Testis (tissue), 3 donors: ENCODE measurements around the gene THUMPD1. TPM values are rescaled to one million over a fixed set of nuclear protein-coding genes. Genes with fewer than 3 reads are reported as not detected.
"Not testable (repeated sequence)": the region's sequence is repeated elsewhere in the genome, so short reads cannot be mapped to it uniquely, and the experiment has no call there.

Experiments used
- DNase-seq: peaks from one replicate; pipeline ENCODE4 v3.0.0-alpha.2; 2019
- H3K27ac ChIP-seq, 2 donors: fragments of 200-600 bp; sonication (generic); one replicate each; pipeline ENCODE4 v1.5.1; 2019
- H3K27me3 ChIP-seq: fragments of 200-600 bp; sonication (generic); one replicate; pipeline ENCODE4 v1.5.1; 2019
- H3K36me3 ChIP-seq: fragments of 200-600 bp; sonication (generic); one replicate; pipeline ENCODE4 v1.5.1; 2017; ENCODE audit warnings: low read depth; ENCODE audit errors: missing control alignments
- H3K4me1 ChIP-seq: fragments of 200-600 bp; sonication (generic); one replicate; pipeline ENCODE4 v1.5.1; 2019
- H3K4me3 ChIP-seq, 2 donors: fragments of 200-600 bp; sonication (generic); one replicate each; pipeline ENCODE4 v1.5.1; 2017 to 2019
- H3K9me3 ChIP-seq: fragments of 200-600 bp; sonication (generic); one replicate; pipeline ENCODE4 v1.5.1; 2017
- POLR2A ChIP-seq: fragments of 450-650 bp; IDR thresholded peaks from one replicate; pipeline ENCODE4 v1.6.1; 2017; ENCODE audit warnings: antibody characterized with exemption, mild to moderate bottlenecking, moderate library complexity
- whole genome bisulfite sequencing, 2 donors: methylation state at CpG; one replicate each; pipeline ENCODE4 v1.1.5; 2018; 5-methylcytosine and 5-hydroxymethylcytosine counted together
- intact Hi-C: fragments of 100-400 bp; cut with DNase I; formaldehyde crosslinking; loops from one replicate; pipeline ENCODE4 v1.15.1; 2023; ENCODE audit warnings: low total_unique reads
- polyA plus RNA-seq: library from polyadenylated mRNA; stranded (reverse); fragments of 350-450 nt; fragmentation: Illumina TruSeq; extraction: RNeasy Lipid Tissue Mini Kit (QIAGEN cat#74804); gene quantifications from one replicate; pipeline ENCODE4 v1.2.3, GENCODE V29; 2014; ENCODE audit warnings: low read depth, low replicate concordance; ENCODE audit not compliant: insufficient read depth
- total RNA-seq, 2 donors: library from RNA; depleted of rRNA; stranded (reverse); fragments of >200 nt; gene quantifications; one replicate each; pipeline ENCODE4 v1.2.3, GENCODE V29; 2016
- TF ChIP-seq, protein P1 (sequence below), 3 experiments: fragments of 450-650 bp in 2 of 3; fragments of 200-600 bp in 1 of 3; sonication (generic) in 1 of 3; IDR thresholded peaks; one replicate each; pipeline ENCODE4 v1.5.1; 2016 to 2019; ENCODE audit warnings: antibody characterized with exemption in 3 of 3, mild to moderate bottlenecking in 2 of 3, moderate library complexity in 1 of 3

THUMPD1 gene
- total and polyA plus RNA-seq, 3 donors from 2014 or later: 35.0 to 111 (median 100) TPM

DNA sequence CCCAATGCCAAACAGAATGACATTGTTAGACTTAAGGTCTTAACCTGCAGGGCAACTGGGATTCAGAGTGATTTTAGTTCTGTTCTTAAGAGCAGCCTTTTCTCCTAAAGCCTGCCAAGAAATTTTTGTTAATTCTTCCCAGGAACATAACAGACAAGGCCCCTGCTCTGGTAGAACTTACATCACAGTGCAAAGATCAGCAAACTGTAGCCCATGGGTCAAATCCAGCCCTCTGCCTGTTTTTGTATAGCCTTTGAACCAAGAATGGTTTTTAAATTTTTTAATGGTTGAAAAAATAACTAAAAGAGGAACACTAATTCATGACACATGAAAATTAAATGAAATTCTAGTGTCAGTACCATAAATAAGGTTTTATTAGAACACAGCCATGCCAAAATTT is 26.0 kb upstream of the THUMPD1 start:
- no peak for DNase-seq
- intact Hi-C loops: no loop called here
- H3K4me3 ChIP-seq: no peak overlapping the region

DNA sequence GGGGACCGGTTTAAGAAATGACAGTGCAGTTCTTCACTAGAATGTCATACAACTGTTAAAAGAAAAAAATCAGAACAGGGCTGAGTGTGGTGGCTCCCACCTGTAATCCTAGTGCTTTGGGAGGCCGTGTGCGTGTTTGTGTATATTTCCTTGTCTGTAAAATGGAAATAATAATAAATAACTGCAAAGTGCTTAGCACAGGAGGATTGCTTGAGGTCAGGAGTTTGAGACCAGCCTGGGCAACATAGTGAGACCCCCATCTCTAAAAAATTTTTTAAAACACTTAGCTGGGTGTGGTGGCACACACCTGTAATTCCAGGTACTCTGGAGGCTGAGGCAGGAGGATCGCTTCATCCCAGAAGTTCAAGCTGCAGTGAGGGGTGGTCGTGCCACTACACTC is 24.7 kb upstream of the THUMPD1 start:
- no peak for TF ChIP-seq POLR2A
- TF ChIP-seq, protein P1, sequence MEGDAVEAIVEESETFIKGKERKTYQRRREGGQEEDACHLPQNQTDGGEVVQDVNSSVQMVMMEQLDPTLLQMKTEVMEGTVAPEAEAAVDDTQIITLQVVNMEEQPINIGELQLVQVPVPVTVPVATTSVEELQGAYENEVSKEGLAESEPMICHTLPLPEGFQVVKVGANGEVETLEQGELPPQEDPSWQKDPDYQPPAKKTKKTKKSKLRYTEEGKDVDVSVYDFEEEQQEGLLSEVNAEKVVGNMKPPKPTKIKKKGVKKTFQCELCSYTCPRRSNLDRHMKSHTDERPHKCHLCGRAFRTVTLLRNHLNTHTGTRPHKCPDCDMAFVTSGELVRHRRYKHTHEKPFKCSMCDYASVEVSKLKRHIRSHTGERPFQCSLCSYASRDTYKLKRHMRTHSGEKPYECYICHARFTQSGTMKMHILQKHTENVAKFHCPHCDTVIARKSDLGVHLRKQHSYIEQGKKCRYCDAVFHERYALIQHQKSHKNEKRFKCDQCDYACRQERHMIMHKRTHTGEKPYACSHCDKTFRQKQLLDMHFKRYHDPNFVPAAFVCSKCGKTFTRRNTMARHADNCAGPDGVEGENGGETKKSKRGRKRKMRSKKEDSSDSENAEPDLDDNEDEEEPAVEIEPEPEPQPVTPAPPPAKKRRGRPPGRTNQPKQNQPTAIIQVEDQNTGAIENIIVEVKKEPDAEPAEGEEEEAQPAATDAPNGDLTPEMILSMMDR (IDR thresholded peaks at IDR 0.05): no peak
- no peak overlapping the region for H3K4me3 ChIP-seq
- intact Hi-C loops: no loop called here
- no peaks in the 10 kb centered on the region for H3K27me3 ChIP-seq
- H3K27ac ChIP-seq: no peak overlapping the region
- DNase-seq: no peak
- no peaks in the 10 kb centered on the region for H3K36me3 ChIP-seq
- H3K9me3 ChIP-seq: no peaks in the 10 kb centered on the region
- 87 to 88% methylated on average over 5 of the region's 5 CpGs for whole genome bisulfite sequencing, 2 donors
- no peaks in the 10 kb centered on the region for H3K4me1 ChIP-seq

More for the DNA sequence above, 26.0 kb upstream of the THUMPD1 start:
- Histone ChIP-seq H3K9me3 (no peaks in the 10 kb centered on the region), H3K4me1 (no peaks in the 10 kb centered on the region), H3K27ac (no peak overlapping the region), H3K36me3 (no peaks in the 10 kb centered on the region), H3K27me3 (no peaks in the 10 kb centered on the region)
- TF ChIP-seq, protein P1 (IDR thresholded peaks at IDR 0.05): no peak
- no peak for TF ChIP-seq POLR2A

DNA sequence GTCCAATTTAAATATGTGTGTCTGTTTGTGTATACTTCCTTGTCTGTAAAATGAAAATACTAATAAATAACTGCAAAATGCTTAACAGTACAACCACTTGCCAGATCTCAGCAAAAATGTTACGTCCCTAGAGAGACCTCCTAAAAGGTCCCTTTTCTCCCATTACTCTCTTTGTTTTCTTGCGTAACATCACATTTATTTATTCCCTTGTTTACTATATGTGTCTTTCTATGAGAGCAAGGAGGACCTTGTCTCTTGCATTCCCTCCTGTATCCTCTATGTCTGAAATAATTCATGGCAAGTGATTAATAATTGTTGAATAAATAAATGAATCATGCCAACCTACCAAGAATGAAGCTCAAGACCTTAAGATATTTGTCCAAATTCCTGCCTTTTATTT is 24.1 kb upstream of the THUMPD1 start:
- Histone ChIP-seq H3K36me3 (no peaks in the 10 kb centered on the region), H3K4me3 (no peak overlapping the region), H3K27ac (no peak overlapping the region), H3K27me3 (no peaks in the 10 kb centered on the region), H3K4me1 (no peaks in the 10 kb centered on the region), H3K9me3 (no peaks in the 10 kb centered on the region)
- TF ChIP-seq, protein P1 (IDR thresholded peaks at IDR 0.05): no peak
- no peak for TF ChIP-seq POLR2A
- intact Hi-C loops: no loop called here
- 90 to 97% methylated on average over 2 of the region's 2 CpGs for WGBS, 2 donors
- DNase-seq: no peak

DNA sequence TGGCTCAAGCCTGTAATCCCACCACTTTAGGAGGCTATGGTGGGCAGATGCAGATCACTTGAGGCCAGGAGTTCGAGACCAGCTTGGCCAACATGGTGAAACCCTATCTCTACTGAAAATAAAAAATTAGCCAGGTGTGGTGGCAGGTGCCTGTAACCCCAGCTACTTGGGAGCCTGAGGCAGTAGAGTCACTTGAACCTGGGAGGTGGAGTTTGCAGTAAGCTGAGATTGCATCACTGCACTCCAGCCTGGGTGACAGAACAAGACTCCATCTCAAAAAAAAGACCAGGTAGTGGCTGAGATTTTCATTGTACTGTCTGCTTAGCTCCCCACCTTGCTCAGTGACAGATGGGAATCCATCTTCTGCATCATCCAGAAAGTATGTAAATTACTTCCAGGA is 22.8 kb upstream of the THUMPD1 start:
- H3K27me3 ChIP-seq, H3K9me3 ChIP-seq, H3K27ac ChIP-seq, intact Hi-C loops, DNase-seq, H3K36me3 ChIP-seq, H3K4me1 ChIP-seq, H3K4me3 ChIP-seq: not testable (repeated sequence)
- 89 to 95% methylated on average over 1 of the region's 1 CpG for WGBS, 2 donors

DNA sequence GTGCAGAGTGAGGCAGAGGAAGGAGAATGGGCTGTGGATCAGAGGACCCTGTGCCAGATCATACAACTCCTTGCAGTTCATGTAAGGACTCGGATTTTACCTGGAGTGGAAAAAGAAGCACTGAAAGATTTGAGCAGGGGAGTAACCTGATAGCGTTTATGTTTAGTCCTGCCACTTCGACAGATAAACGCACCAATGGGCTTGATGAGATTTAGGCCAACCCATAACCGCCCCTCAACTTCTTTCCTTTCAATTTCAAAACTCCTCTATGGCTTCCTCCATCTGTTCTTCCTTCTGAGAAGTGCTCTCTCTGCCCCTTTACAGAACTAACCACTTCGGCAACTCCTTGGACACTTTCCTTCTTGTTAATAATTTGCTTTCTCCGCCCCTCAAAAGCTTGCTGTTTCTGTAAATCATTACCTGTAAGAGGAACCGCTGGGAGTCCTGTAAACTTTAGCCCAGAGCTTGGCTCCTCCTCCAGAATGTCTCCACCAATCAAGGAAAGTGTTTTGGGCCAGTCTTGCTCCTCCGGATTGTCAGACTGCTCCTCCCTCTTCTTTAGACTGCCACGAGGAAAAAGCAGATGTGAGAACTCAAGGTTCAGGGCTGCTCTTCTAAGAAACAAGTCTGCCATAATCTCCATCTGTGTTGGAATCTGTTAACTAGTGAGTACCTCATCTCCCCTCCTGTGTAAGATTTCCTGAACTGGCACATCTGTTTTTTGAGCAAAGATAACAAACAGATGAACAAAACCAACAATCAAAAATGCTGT is 22.0 kb upstream of the THUMPD1 start, which contains the start of gene ACSM3:
ACSM3 (plus strand) TSS at position 554 of the 772 bp plus-strand sequence. CDS start 6,021 bp downstream, outside the sequence.
- H3K27ac ChIP-seq: peak within 1 kb of the TSS in 1 of 2 donors; percentile 77
- WGBS, 2 donors: 18 to 25% methylated on average over 10 of the region's 10 CpGs
- no peak for TF ChIP-seq POLR2A
- TF ChIP-seq, protein P1 (IDR thresholded peaks at IDR 0.05): no peak

More for the DNA sequence above, 22.0 kb upstream of the THUMPD1 start, which contains the start of gene ACSM3:
- intact Hi-C loops: no loop called here
- Histone ChIP-seq H3K4me1 (no peaks in the 10 kb centered on the region), H3K9me3 (no peaks in the 10 kb centered on the region), H3K4me3 (peak within 1 kb of the TSS; percentile 13 to 27), H3K36me3 (no peaks in the 10 kb centered on the region), H3K27me3 (no peaks in the 10 kb centered on the region)
- DNase-seq: peak; percentile 69
